Measurements from ENCODE around the gene CYLD. TPM values are rescaled to one million over a fixed set of nuclear protein-coding genes. Genes with fewer than 3 reads are reported as not detected.

The CYLD gene
- total and polyA plus RNA-seq, 2 donors from 2014 or later, result 8.9 to 48.0 TPM

GRCh38 chr16:50711862-50712559 lies 29.9 kb upstream of the CYLD start:
- H3K4me3 ChIP-seq (ENCODE audit: low read length in 3 of 3), result no peak overlapping the region
- H3K9ac ChIP-seq (ENCODE audit: low read length in 3 of 3), result no peak overlapping the region
- no peak overlapping the region for H3K27ac ChIP-seq (ENCODE audit: low read depth in 2 of 2, low read length in 2 of 2)
- H3K27me3 ChIP-seq (ENCODE audit: control insufficient read depth, insufficient read depth, low read length), result no peaks in the 10 kb centered on the region
- FAIRE-seq (no peak), DNase-seq (no peak)
- intact Hi-C loops (cut with DNase I), result no loop called here
- no peaks in the 10 kb centered on the region for H3K9me3 ChIP-seq (ENCODE audit: control insufficient read depth in 2 of 3, insufficient read depth in 1 of 3, low read length in 3 of 3)
- no peaks in the 10 kb centered on the region for H3K4me1 ChIP-seq (ENCODE audit: control insufficient read depth in 2 of 3, insufficient read depth in 2 of 3, low read depth in 1 of 3, low read length in 3 of 3)
- no peaks in the 10 kb centered on the region for H3K36me3 ChIP-seq (ENCODE audit: control insufficient read depth in 2 of 3, insufficient read depth in 3 of 3, low read length in 3 of 3)
- TF ChIP-seq, protein P1, sequence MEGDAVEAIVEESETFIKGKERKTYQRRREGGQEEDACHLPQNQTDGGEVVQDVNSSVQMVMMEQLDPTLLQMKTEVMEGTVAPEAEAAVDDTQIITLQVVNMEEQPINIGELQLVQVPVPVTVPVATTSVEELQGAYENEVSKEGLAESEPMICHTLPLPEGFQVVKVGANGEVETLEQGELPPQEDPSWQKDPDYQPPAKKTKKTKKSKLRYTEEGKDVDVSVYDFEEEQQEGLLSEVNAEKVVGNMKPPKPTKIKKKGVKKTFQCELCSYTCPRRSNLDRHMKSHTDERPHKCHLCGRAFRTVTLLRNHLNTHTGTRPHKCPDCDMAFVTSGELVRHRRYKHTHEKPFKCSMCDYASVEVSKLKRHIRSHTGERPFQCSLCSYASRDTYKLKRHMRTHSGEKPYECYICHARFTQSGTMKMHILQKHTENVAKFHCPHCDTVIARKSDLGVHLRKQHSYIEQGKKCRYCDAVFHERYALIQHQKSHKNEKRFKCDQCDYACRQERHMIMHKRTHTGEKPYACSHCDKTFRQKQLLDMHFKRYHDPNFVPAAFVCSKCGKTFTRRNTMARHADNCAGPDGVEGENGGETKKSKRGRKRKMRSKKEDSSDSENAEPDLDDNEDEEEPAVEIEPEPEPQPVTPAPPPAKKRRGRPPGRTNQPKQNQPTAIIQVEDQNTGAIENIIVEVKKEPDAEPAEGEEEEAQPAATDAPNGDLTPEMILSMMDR (IDR thresholded peaks at IDR 0.05; ENCODE audit: borderline replicate concordance, extremely low read depth, insufficient read depth), result no peak

GRCh38 chr16:50712560-50712898 lies 29.4 kb upstream of the CYLD start:
- TF ChIP-seq, protein P1 (IDR thresholded peaks at IDR 0.05; ENCODE audit: borderline replicate concordance, extremely low read depth, insufficient read depth), result no peak
- no peaks in the 10 kb centered on the region for H3K27me3 ChIP-seq (ENCODE audit: control insufficient read depth, insufficient read depth, low read length)
- no peak overlapping the region for H3K27ac ChIP-seq (ENCODE audit: low read depth in 2 of 2, low read length in 2 of 2)
- DNase-seq, result no peak
- H3K4me1 ChIP-seq (ENCODE audit: control insufficient read depth in 2 of 3, insufficient read depth in 2 of 3, low read depth in 1 of 3, low read length in 3 of 3), result no peaks in the 10 kb centered on the region
- intact Hi-C loops (cut with DNase I), result no loop called here
- H3K9ac ChIP-seq (ENCODE audit: low read length in 3 of 3), result no peak overlapping the region
- no peaks in the 10 kb centered on the region for H3K36me3 ChIP-seq (ENCODE audit: control insufficient read depth in 2 of 3, insufficient read depth in 3 of 3, low read length in 3 of 3)
- H3K4me3 ChIP-seq (ENCODE audit: low read length in 3 of 3), result no peak overlapping the region
- no peaks in the 10 kb centered on the region for H3K9me3 ChIP-seq (ENCODE audit: control insufficient read depth in 2 of 3, insufficient read depth in 1 of 3, low read length in 3 of 3)
- FAIRE-seq, result no peak

DNA sequence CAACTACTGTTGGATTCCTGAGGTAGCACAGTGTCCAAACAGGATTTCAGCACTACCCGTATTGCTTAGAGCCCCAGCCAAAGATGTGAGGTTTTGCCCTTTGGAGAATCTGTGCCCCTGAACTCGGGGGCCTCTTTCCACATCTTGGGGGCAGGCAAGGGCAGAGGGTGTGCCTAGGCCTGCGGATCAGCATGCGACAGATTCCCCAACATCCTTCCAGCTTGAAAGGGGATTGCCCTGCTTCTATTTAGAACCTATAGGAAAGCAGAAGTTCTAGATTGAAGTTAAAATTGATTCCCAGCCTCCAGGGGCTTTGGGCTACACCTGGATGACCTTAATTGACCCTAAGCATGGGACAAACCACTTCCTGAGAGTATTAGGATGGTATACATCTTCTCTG lies 28.9 kb upstream of the CYLD start:
- FAIRE-seq (no peak), DNase-seq (no peak)
- Histone ChIP-seq H3K36me3 (ENCODE audit: control insufficient read depth in 2 of 3, insufficient read depth in 3 of 3, low read length in 3 of 3) (no peaks in the 10 kb centered on the region), H3K9ac (ENCODE audit: low read length in 3 of 3) (no peak overlapping the region), H3K4me3 (ENCODE audit: low read length in 3 of 3) (no peak overlapping the region), H3K27me3 (ENCODE audit: control insufficient read depth, insufficient read depth, low read length) (no peaks in the 10 kb centered on the region), H3K9me3 (ENCODE audit: control insufficient read depth in 2 of 3, insufficient read depth in 1 of 3, low read length in 3 of 3) (no peaks in the 10 kb centered on the region), H3K27ac (ENCODE audit: low read depth in 2 of 2, low read length in 2 of 2) (no peak overlapping the region), H3K4me1 (ENCODE audit: control insufficient read depth in 2 of 3, insufficient read depth in 2 of 3, low read depth in 1 of 3, low read length in 3 of 3) (no peaks in the 10 kb centered on the region)
- TF ChIP-seq, protein P1 (IDR thresholded peaks at IDR 0.05; ENCODE audit: borderline replicate concordance, extremely low read depth, insufficient read depth), result no peak
- intact Hi-C loops (cut with DNase I), result no loop called here

GRCh38 chr16:50717091-50717490 lies 24.8 kb upstream of the CYLD start:
- no peak for FAIRE-seq
- Histone ChIP-seq H3K9ac (ENCODE audit: low read length in 3 of 3) (no peak overlapping the region), H3K4me3 (ENCODE audit: low read length in 3 of 3) (no peak overlapping the region), H3K27ac (ENCODE audit: low read depth in 2 of 2, low read length in 2 of 2) (no peak overlapping the region), H3K9me3 (ENCODE audit: control insufficient read depth in 2 of 3, insufficient read depth in 1 of 3, low read length in 3 of 3) (no peaks in the 10 kb centered on the region), H3K27me3 (ENCODE audit: control insufficient read depth, insufficient read depth, low read length) (no peaks in the 10 kb centered on the region), H3K4me1 (ENCODE audit: control insufficient read depth in 2 of 3, insufficient read depth in 2 of 3, low read depth in 1 of 3, low read length in 3 of 3) (no peaks in the 10 kb centered on the region), H3K36me3 (ENCODE audit: control insufficient read depth in 2 of 3, insufficient read depth in 3 of 3, low read length in 3 of 3) (no peaks in the 10 kb centered on the region)
- intact Hi-C loops (cut with DNase I), result no loop called here
- DNase-seq, result no peak
- TF ChIP-seq, protein P1 (IDR thresholded peaks at IDR 0.05; ENCODE audit: borderline replicate concordance, extremely low read depth, insufficient read depth), result no peak
